Measurements from ENCODE around the gene CAMK2N2.

GRCh38 chr3:184275961-184276910 lies 14.9 kb upstream of the CAMK2N2 start, which contains the start of gene ECE2:
- TF ChIP-seq CTCF (IDR thresholded peaks at IDR 0.05; ENCODE audit: low read depth, low read length, poor library complexity, severe bottlenecking) (no peak), EZH2phosphoT487 (IDR thresholded peaks at IDR 0.05; ENCODE audit: borderline replicate concordance, low read length) (no peak)

Measured in DOHH2 (cell line).